HepG2 (cell line): Measurements from ENCODE around the gene TBCD. TPM values are rescaled to one million over a fixed set of nuclear protein-coding genes. Genes with fewer than 3 reads are reported as not detected.

ENCODE experiments used
- ATAC-seq: fragments of 200-7000 bp; cut with Tn5 transposase; 3 replicates; pipeline ENCODE4 v1.9.1; 2020; ENCODE audit warnings: mild to moderate bottlenecking, moderate library complexity
- BruUV-seq: library from RNA; stranded (reverse); fragments of 400-500 nt; replicated peaks from 2 replicates; lab custom pipeline; 2021; lab: Mats Ljungman, UMichigan
- CTCF ChIA-PET: fragments of 300-600 bp; formaldehyde crosslinking; extraction: SDS; loops from one replicate; lab custom pipeline; 2021; ENCODE audit warnings: low total read pairs, inconsistent platforms, low intra/inter-chr PET ratio; lab: Yijun Ruan, JAX
- POLR2A ChIA-PET: fragments of 350-600 bp; sonication (Branson Sonifier 250); formaldehyde crosslinking; loops from one replicate; lab custom pipeline; 2020; ENCODE audit warnings: antibody characterized with exemption, inconsistent platforms; lab: Yijun Ruan, JAX
- DNase-seq: peaks from one replicate; pipeline ENCODE4 v3.0.0-alpha.2; 2015; ENCODE audit warnings: low spot score
- FAIRE-seq: peaks from 3 replicates; lab custom pipeline; 2011; peaks lifted over from hg19 to GRCh38; lab: Jason Lieb, UNC
- H2AFZ ChIP-seq: one replicate; pipeline ENCODE4 v1.6.1; 2011; ENCODE audit warnings: low read length, inconsistent platforms
- H3K27ac ChIP-seq: fragments of 300-600 bp; 3 replicates; pipeline ENCODE4 v1.8.0; 2011; ENCODE audit warnings: mixed run types, mild to moderate bottlenecking, mixed read lengths, low read length, inconsistent platforms; ENCODE audit not compliant: insufficient read depth; ENCODE audit errors: extremely low read length
- H3K27me3 ChIP-seq, 2 experiments: fragments of 200-600 bp in 1 of 2; 2 replicates in 1 of 2; 3 replicates in 1 of 2; pipeline versions ENCODE4 v1.6.0 to v1.8.0; 2011; ENCODE audit warnings: low read length in 2 of 2, mild to moderate bottlenecking in 2 of 2, moderate library complexity in 2 of 2, inconsistent platforms in 1 of 2; ENCODE audit not compliant: insufficient read depth in 2 of 2, control insufficient read depth in 1 of 2
- H3K36me3 ChIP-seq, 2 experiments: fragments of 200-600 bp in 1 of 2; replicated peaks in 1 of 2; 2 replicates in 1 of 2; 3 replicates in 1 of 2; pipeline versions ENCODE4 v1.5.1 to v1.8.0; 2011; ENCODE audit warnings: low read length in 2 of 2, inconsistent platforms in 1 of 2; ENCODE audit not compliant: insufficient read depth in 2 of 2, control insufficient read depth in 1 of 2
- H3K4me1 ChIP-seq: 2 replicates; pipeline ENCODE4 v1.5.1; 2012; ENCODE audit warnings: low read length, inconsistent platforms; ENCODE audit not compliant: insufficient read depth
- H3K4me2 ChIP-seq: 2 replicates; pipeline ENCODE4 v1.6.0; 2011; ENCODE audit warnings: low read depth, low read length, inconsistent platforms
- H3K4me3 ChIP-seq, 3 experiments: fragments of 200-600 bp in 1 of 3; sonication (generic), shearing (Covaris generic) in 1 of 3; replicated peaks in 1 of 3; 2 replicates each; pipeline ENCODE4 v1.5.1; 2011 to 2016; ENCODE audit warnings: low read length in 3 of 3, inconsistent platforms in 2 of 3, low read depth in 2 of 3, mild to moderate bottlenecking in 2 of 3, control low read depth in 1 of 3, mixed read lengths in 1 of 3; ENCODE audit not compliant: insufficient read depth in 1 of 3
- H3K79me2 ChIP-seq: one replicate; pipeline ENCODE4 v1.6.1; 2011; ENCODE audit warnings: low read length, inconsistent platforms; ENCODE audit not compliant: insufficient read depth
- H3K9ac ChIP-seq: 2 replicates; pipeline ENCODE4 v1.6.0; 2011; ENCODE audit warnings: mild to moderate bottlenecking, low read depth, low read length, inconsistent platforms; ENCODE audit not compliant: insufficient read depth
- H3K9me3 ChIP-seq: 2 replicates; pipeline ENCODE4 v1.5.1; 2012; ENCODE audit warnings: mild to moderate bottlenecking, low read length
- H4K20me1 ChIP-seq: 2 replicates; pipeline ENCODE4 v1.6.0; 2011; ENCODE audit warnings: inconsistent platforms, mild to moderate bottlenecking, low read length, moderate library complexity; ENCODE audit not compliant: insufficient read depth
- FIP1L1 ChIP-seq: fragments of 200-400 bp; formaldehyde crosslinking; IDR thresholded peaks from 2 replicates; pipeline ENCODE4 v1.6.1; 2018; ENCODE audit warnings: low read depth, mild to moderate bottlenecking, low read length, moderate library complexity, borderline replicate concordance; ENCODE audit not compliant: insufficient read depth
- FOXA1 ChIP-seq, 2 experiments: fragments of 450-650 bp in 1 of 2; sonication (generic) in 1 of 2; formaldehyde crosslinking in 1 of 2; IDR thresholded peaks; 2 replicates each; pipeline versions ENCODE4 v1.4.0 to v1.6.1; 2016 to 2020; ENCODE audit warnings: missing genetic modification reagents in 1 of 2
- HOXA7 ChIP-seq: sonication (generic); formaldehyde crosslinking; IDR thresholded peaks from 2 replicates; pipeline ENCODE4 v1.8.1; 2022; ENCODE audit warnings: mild to moderate bottlenecking, missing genetic modification reagents, moderate library complexity
- JUNB ChIP-seq: sonication (generic); formaldehyde crosslinking; IDR thresholded peaks from 2 replicates; pipeline ENCODE4 v1.8.0; 2022; ENCODE audit warnings: missing genetic modification reagents, mild to moderate bottlenecking, borderline replicate concordance
- KDM6A ChIP-seq: IDR thresholded peaks from 2 replicates; pipeline ENCODE4 v1.6.1; 2016; ENCODE audit warnings: low read depth
- NAIF1 ChIP-seq: sonication (generic); formaldehyde crosslinking; IDR thresholded peaks from 2 replicates; pipeline ENCODE4 v1.5.0; 2020; ENCODE audit warnings: mild to moderate bottlenecking, missing genetic modification reagents, borderline replicate concordance
- NONO ChIP-seq, 2 experiments: fragments of 450-650 bp in 1 of 2; sonication (generic) in 1 of 2; formaldehyde crosslinking in 1 of 2; IDR thresholded peaks in 1 of 2; conservative IDR thresholded peaks in 1 of 2; 2 replicates each; pipeline versions ENCODE4 v1.6.1 to v1.8.0; 2017 to 2022; ENCODE audit warnings: mild to moderate bottlenecking in 1 of 2, missing genetic modification reagents in 1 of 2, moderate library complexity in 1 of 2
- REXO4 ChIP-seq: sonication (generic); formaldehyde crosslinking; IDR thresholded peaks from 2 replicates; pipeline ENCODE4 v1.8.0; 2022; ENCODE audit warnings: missing genetic modification reagents, mild to moderate bottlenecking, borderline replicate concordance
- RXRA ChIP-seq: sonication (generic); formaldehyde crosslinking; IDR thresholded peaks from 2 replicates; pipeline ENCODE4 v1.5.1; 2020; ENCODE audit warnings: missing genetic modification reagents
- SRY ChIP-seq: sonication (generic); formaldehyde crosslinking; IDR thresholded peaks from 2 replicates; pipeline ENCODE4 v1.8.0; 2022; ENCODE audit warnings: mild to moderate bottlenecking, missing genetic modification reagents
- TARDBP ChIP-seq: sonication (generic); formaldehyde crosslinking; IDR thresholded peaks from 2 replicates; pipeline ENCODE4 v1.8.0; 2022; ENCODE audit warnings: mild to moderate bottlenecking, missing genetic modification reagents
- XRCC5 ChIP-seq: fragments of 200-400 bp; formaldehyde crosslinking; optimal IDR thresholded peaks from 2 replicates; pipeline ENCODE3; 2017; ENCODE audit warnings: mild to moderate bottlenecking, low read length
- ZFP36L1 ChIP-seq: sonication (generic); formaldehyde crosslinking; IDR thresholded peaks from 2 replicates; pipeline ENCODE4 v1.8.0; 2022; ENCODE audit warnings: mild to moderate bottlenecking, missing genetic modification reagents, moderate library complexity
- ZNF556 ChIP-seq: sonication (generic); formaldehyde crosslinking; IDR thresholded peaks from 2 replicates; pipeline ENCODE4 v1.4.0; 2020; ENCODE audit warnings: mild to moderate bottlenecking, missing genetic modification reagents, borderline replicate concordance
- ZNF589 ChIP-seq: sonication (generic); formaldehyde crosslinking; conservative IDR thresholded peaks from 2 replicates; pipeline ENCODE4 v1.8.0; 2022; ENCODE audit warnings: mild to moderate bottlenecking, moderate library complexity, missing genetic modification reagents
- ZNF607 ChIP-seq: sonication (generic); formaldehyde crosslinking; IDR thresholded peaks from 2 replicates; pipeline ENCODE4 v1.5.1; 2020; ENCODE audit warnings: missing genetic modification reagents, mild to moderate bottlenecking, borderline replicate concordance
- ZNF614 ChIP-seq: IDR thresholded peaks from 2 replicates; pipeline ENCODE4 v1.6.1; 2018; ENCODE audit warnings: missing biosample characterization, missing genetic modification reagents, inconsistent platforms, borderline replicate concordance
- ZNF724P ChIP-seq: sonication (generic); formaldehyde crosslinking; IDR thresholded peaks from 2 replicates; pipeline ENCODE4 v1.8.0; 2022; ENCODE audit warnings: missing genetic modification reagents, borderline replicate concordance
- ZNF768 ChIP-seq: sonication (generic); formaldehyde crosslinking; IDR thresholded peaks from 2 replicates; pipeline ENCODE4 v1.4.0; 2020; ENCODE audit warnings: missing genetic modification reagents
- WGBS: methylation state at CpG from one replicate; pipeline ENCODE4 v1.1.6; 2017; ENCODE audit warnings: low lambda C conversion rate; 5-methylcytosine and 5-hydroxymethylcytosine counted together
- in situ Hi-C: cut with HindIII; loops from 2 replicates; pipeline ENCODE4 v1.10.0; 2017; ENCODE audit warnings: low pct_unique_long_range_greater_than_20kb; ENCODE audit not compliant: extremely low pct_ligation_motif_present
- intact Hi-C: fragments of 100-400 bp; cut with micrococcal nuclease; formaldehyde crosslinking; loops from one replicate; pipeline ENCODE4 v1.10.0; 2022; ENCODE audit not compliant: unreplicated experiment
- polyA plus RNA-seq, 8 experiments: library from polyadenylated mRNA; depleted of rRNA in 3 of 8; stranded (reverse) in 7 of 8; unstranded in 1 of 8; fragments of >200 nt; fragmentation: Illumina TruSeq in 4 of 8; extraction: Trizol in 4 of 8; gene quantifications; 2 replicates each; pipeline versions ENCODE4 v1.2.1 to v1.2.3, GENCODE V29; 2011 to 2016; ENCODE audit warnings: low read depth in 4 of 8, missing spikeins in 1 of 8, mixed read lengths in 1 of 8; ENCODE audit not compliant: insufficient read depth in 1 of 8
- total RNA-seq, 5 experiments: library from RNA; depleted of rRNA; stranded (reverse); fragments of >200 nt; fragmentation: Illumina TruSeq; extraction: Trizol; gene quantifications; 2 replicates each; pipeline ENCODE4 v1.2.3, GENCODE V29; 2016; ENCODE audit warnings: low read depth in 1 of 5
- TF ChIP-seq, protein P1 (sequence below): sonication (generic); IDR thresholded peaks from 2 replicates; pipeline ENCODE4 v1.6.1; 2016; ENCODE audit warnings: low read depth, borderline replicate concordance
- TF ChIP-seq, protein P2 (sequence below): sonication (generic); formaldehyde crosslinking; IDR thresholded peaks from 2 replicates; pipeline ENCODE4 v1.4.0; 2020; ENCODE audit warnings: mild to moderate bottlenecking, missing genetic modification reagents

Gene TBCD
- total and polyA plus RNA-seq, 2 of the 13 experiments (the other 11 are each of a cell fraction or from before 2014, with no cell fraction given): 33.9 to 54.8 TPM

DNA sequence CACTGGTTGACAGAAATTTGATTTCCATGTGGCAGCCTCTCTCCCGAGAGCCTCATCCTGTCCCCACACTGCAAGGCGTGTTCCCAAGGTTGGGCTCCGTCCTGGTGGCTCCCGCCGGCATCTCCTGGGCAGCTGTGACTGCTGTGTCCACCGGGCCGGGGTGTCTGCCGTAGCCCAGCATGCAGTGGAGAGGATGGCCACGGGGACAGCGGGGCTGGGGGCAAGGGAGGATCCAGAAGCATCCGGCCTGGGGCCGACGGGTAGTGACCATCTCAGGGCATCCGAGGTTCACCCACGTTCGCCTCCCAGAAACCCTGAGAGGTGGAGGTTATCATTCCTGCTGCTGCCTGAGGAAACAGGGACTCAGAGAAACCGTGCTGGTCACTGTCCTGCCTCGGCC, 46.1 kb upstream of the TBCD start:
- Histone ChIP-seq H3K4me3 (no peak overlapping the region), H3K27ac (no peak overlapping the region), H3K4me1 (peaks cover 64% of the 10 kb centered on the region), H3K9ac (no peak overlapping the region), H3K36me3 (no peaks in the 10 kb centered on the region), H3K79me2 (no peaks in the 10 kb centered on the region), H3K27me3 (peaks cover 5 to 32% of the 10 kb centered on the region in 2 experiments; a peak in 3 of 5 replicates), H4K20me1 (no peaks in the 10 kb centered on the region), H3K9me3 (no peaks in the 10 kb centered on the region)
- intact Hi-C loops: no loop called here
- POLR2A ChIA-PET: no interaction called here
- CTCF ChIA-PET: no interaction called here
- FAIRE-seq (no peak), ATAC-seq (no peak; the same call in 2 of the 3 replicates)
- TF ChIP-seq TARDBP (no peak), ZNF724P (no peak), FIP1L1 (no peak), HOXA7 (no peak), ZNF589 (CRISPR knock-in tag) (no peak), SRY (CRISPR knock-in tag) (no peak), FOXA1 (IDR thresholded peaks at IDR 0.05) (no peak), FOXA1 (CRISPR knock-in tag; IDR thresholded peaks at IDR 0.05) (no peak), KDM6A (CRISPR knock-in tag) (no peak), XRCC5 (no peak), ZNF768 (CRISPR knock-in tag) (peak; percentile 27; the same call in 1 of the 2 replicates), ZFP36L1 (CRISPR knock-in tag) (no peak), NONO (IDR thresholded peaks at IDR 0.05) (no peak), NONO (CRISPR knock-in tag; conservative IDR thresholded peaks at IDR 0.05) (no peak), JUNB (CRISPR knock-in tag) (no peak), NAIF1 (CRISPR knock-in tag) (no peak), RXRA (0 out of 2 replicates have a peak, but pooled peaks have one; percentile 25), REXO4 (CRISPR knock-in tag) (no peak), ZNF614 (CRISPR knock-in tag) (no peak), ZNF556 (CRISPR knock-in tag) (no peak), ZNF607 (CRISPR knock-in tag) (0 out of 2 replicates have a peak, but pooled peaks have one; percentile 17)
- TF ChIP-seq, protein P1, sequence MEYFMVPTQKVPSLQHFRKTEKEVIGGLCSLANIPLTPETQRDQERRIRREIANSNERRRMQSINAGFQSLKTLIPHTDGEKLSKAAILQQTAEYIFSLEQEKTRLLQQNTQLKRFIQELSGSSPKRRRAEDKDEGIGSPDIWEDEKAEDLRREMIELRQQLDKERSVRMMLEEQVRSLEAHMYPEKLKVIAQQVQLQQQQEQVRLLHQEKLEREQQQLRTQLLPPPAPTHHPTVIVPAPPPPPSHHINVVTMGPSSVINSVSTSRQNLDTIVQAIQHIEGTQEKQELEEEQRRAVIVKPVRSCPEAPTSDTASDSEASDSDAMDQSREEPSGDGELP: no peak
- TF ChIP-seq, protein P2, sequence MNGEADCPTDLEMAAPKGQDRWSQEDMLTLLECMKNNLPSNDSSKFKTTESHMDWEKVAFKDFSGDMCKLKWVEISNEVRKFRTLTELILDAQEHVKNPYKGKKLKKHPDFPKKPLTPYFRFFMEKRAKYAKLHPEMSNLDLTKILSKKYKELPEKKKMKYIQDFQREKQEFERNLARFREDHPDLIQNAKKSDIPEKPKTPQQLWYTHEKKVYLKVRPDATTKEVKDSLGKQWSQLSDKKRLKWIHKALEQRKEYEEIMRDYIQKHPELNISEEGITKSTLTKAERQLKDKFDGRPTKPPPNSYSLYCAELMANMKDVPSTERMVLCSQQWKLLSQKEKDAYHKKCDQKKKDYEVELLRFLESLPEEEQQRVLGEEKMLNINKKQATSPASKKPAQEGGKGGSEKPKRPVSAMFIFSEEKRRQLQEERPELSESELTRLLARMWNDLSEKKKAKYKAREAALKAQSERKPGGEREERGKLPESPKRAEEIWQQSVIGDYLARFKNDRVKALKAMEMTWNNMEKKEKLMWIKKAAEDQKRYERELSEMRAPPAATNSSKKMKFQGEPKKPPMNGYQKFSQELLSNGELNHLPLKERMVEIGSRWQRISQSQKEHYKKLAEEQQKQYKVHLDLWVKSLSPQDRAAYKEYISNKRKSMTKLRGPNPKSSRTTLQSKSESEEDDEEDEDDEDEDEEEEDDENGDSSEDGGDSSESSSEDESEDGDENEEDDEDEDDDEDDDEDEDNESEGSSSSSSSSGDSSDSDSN (CRISPR knock-in tag): 0 out of 2 replicates have a peak, but pooled peaks have one; percentile 4
- TF ChIP-seq, all 625 proteins: peak for 4
- no peak for DNase-seq
- 58% methylated on average over 12 of the region's 18 CpGs for WGBS
- Histone ChIP-seq H3K4me2 (no peak overlapping the region), H2AFZ (no peak overlapping the region)
- in situ Hi-C loops: no loop called here
- no TSS peak for BruUV-seq
